SHP77 treated with DMSO at 0.1 percent for 48 hours (cell line): Measurements from ENCODE around the gene EPN2.

ENCODE experiments used
- DNase-seq: peaks from one replicate; lab custom pipeline; 2025; lab: John Stamatoyannopoulos, UW

The EPN2 gene

GRCh38 chr17:19381741-19382444 lies 144.7 kb downstream of the EPN2 start:
- no peak for DNase-seq

GRCh38 chr17:19382531-19383444 lies 145.6 kb downstream of the EPN2 start:
- no peak for DNase-seq

- no peak for DNase-seq
Measured at GRCh38 chr17:19383681-19384470, 146.7 kb downstream of the EPN2 start.

- no peak for DNase-seq
Measured at GRCh38 chr17:19384723-19385391, 147.7 kb downstream of the EPN2 start.

GRCh38 chr17:19385521-19385983 lies 148.4 kb downstream of the EPN2 start:
- DNase-seq: no peak
